Measurements from ENCODE around the gene CDCA3.
"Not testable (repeated sequence)": the region's sequence is repeated elsewhere in the genome, so short reads cannot be mapped to it uniquely, and the experiment has no call there.

Gene CDCA3

GRCh38 chr12:6872073-6873048, 21.3 kb upstream of the CDCA3 start:
- peak; percentile 32 to 55 for DNase-seq

GRCh38 chr12:6871052-6871957, 20.2 kb upstream of the CDCA3 start:
- peak in 1 of 2 experiments; percentile 14 for DNase-seq

- DNase-seq, result not testable (repeated sequence)
Measured at GRCh38 chr12:6870304-6870703, 19.2 kb upstream of the CDCA3 start.

GRCh38 chr12:6869049-6870021, 18.2 kb upstream of the CDCA3 start:
- peak; percentile 66 to 73 for DNase-seq

- peak in 1 of 2 experiments; percentile 4 for DNase-seq
Measured at GRCh38 chr12:6868211-6869048, 17.3 kb upstream of the CDCA3 start.

- DNase-seq, result peak; percentile 67 to 73
Measured at GRCh38 chr12:6867413-6868210, 16.5 kb upstream of the CDCA3 start, which contains the start of gene TPI1. TPI1 (plus strand) TSS chr12:6867531; CDS start chr12:6867567, 36 bp downstream.

- peak; percentile 67 to 73 for DNase-seq
Measured at GRCh38 chr12:6866920-6867412, 15.9 kb upstream of the CDCA3 start.

- DNase-seq, result no peak
Measured at GRCh38 chr12:6866163-6866919, 15.3 kb upstream of the CDCA3 start.

- DNase-seq, result not testable (repeated sequence)
Measured at GRCh38 chr12:6865307-6865706, 14.2 kb upstream of the CDCA3 start.

GRCh38 chr12:6863586-6864321, 12.7 kb upstream of the CDCA3 start:
- no peak for DNase-seq

GRCh38 chr12:6863033-6863432, 11.9 kb upstream of the CDCA3 start:
- no peak for DNase-seq

- DNase-seq, result no peak
Measured at GRCh38 chr12:6861391-6861790, 10.3 kb upstream of the CDCA3 start.

- no peak for DNase-seq
Measured at GRCh38 chr12:6860942-6861341, 9.9 kb upstream of the CDCA3 start.

- DNase-seq, result no peak
Measured at GRCh38 chr12:6860116-6860515, 9.0 kb upstream of the CDCA3 start.

GRCh38 chr12:6858799-6859198, 7.7 kb upstream of the CDCA3 start:
- no peak for DNase-seq

GRCh38 chr12:6855322-6855721, 4.2 kb upstream of the CDCA3 start:
- DNase-seq, result no peak

- DNase-seq, result no peak
Measured at GRCh38 chr12:6854036-6854435, 3.0 kb upstream of the CDCA3 start.

- DNase-seq, result no peak
Measured at GRCh38 chr12:6853626-6854025, 2.5 kb upstream of the CDCA3 start.
